ENCODE results near the gene GJD3. TPM values are rescaled to one million over a fixed set of nuclear protein-coding genes. Genes with fewer than 3 reads are reported as not detected.

GJD3 gene
- polyA plus RNA-seq, 1 experiment, result 0.56 TPM

- Histone ChIP-seq H3K36me3 (ENCODE audit: control insufficient read depth, insufficient read depth, low read length) (peaks cover 52% of the 10 kb centered on the region), H3K27me3 (ENCODE audit: control insufficient read depth, insufficient read depth, low read length) (no peaks in the 10 kb centered on the region; the same call in 1 of the 2 replicates), H3K4me3 (ENCODE audit: low read depth, low read length) (no peak overlapping the region)
- DNase-seq (ENCODE audit: low read depth), result no peak
- ChIA-PET CTCF (interaction anchor here (1.2 to 28.2 kb wide), 2 partner anchors 11 to 43 kb away, joined by 5 to 762 read pairs; partner anchors contain the start of gene RARA), POLR2A (no interaction called here)
- TF ChIP-seq CTCF (IDR thresholded peaks at IDR 0.05; ENCODE audit: insufficient read depth, low read depth, low read length), result no peak
Observed at GRCh38 chr17:40350689-40351358, 13.7 kb downstream of the GJD3 start.

- POLR2A ChIA-PET, result no interaction called here
- CTCF ChIA-PET, result interaction anchor here (1.0 to 28.2 kb wide), 2 partner anchors 42 to 43 kb away, joined by 4 to 762 read pairs; partner anchors contain the start of gene RARA
- H3K4me3 ChIP-seq (ENCODE audit: low read depth, low read length), result no peak overlapping the region
- H3K36me3 ChIP-seq (ENCODE audit: control insufficient read depth, insufficient read depth, low read length), result peaks cover 45% of the 10 kb centered on the region
- TF ChIP-seq CTCF (IDR thresholded peaks at IDR 0.05; ENCODE audit: insufficient read depth, low read depth, low read length), result no peak
- no peak for DNase-seq (ENCODE audit: low read depth)
- no peaks in the 10 kb centered on the region for H3K27me3 ChIP-seq (ENCODE audit: control insufficient read depth, insufficient read depth, low read length)
Observed at GRCh38 chr17:40349895-40350688, 14.4 kb downstream of the GJD3 start.

- TF ChIP-seq CTCF (IDR thresholded peaks at IDR 0.05; ENCODE audit: insufficient read depth, low read depth, low read length), result no peak
- no peak for DNase-seq (ENCODE audit: low read depth)
- CTCF ChIA-PET, result interaction anchor here (1.0 to 28.2 kb wide), 2 partner anchors 42 to 43 kb away, joined by 4 to 762 read pairs; partner anchors contain the start of gene RARA
- H3K27me3 ChIP-seq (ENCODE audit: control insufficient read depth, insufficient read depth, low read length), result no peaks in the 10 kb centered on the region
- POLR2A ChIA-PET, result no interaction called here
- H3K4me3 ChIP-seq (ENCODE audit: low read depth, low read length), result no peak overlapping the region
- peaks cover 41% of the 10 kb centered on the region for H3K36me3 ChIP-seq (ENCODE audit: control insufficient read depth, insufficient read depth, low read length)
Observed at GRCh38 chr17:40349477-40349894, 15.1 kb downstream of the GJD3 start.

- ChIA-PET POLR2A (no interaction called here), CTCF (interaction anchor here (1.0 to 28.2 kb wide), 2 partner anchors 41 to 44 kb away, joined by 4 to 762 read pairs; partner anchors contain the start of gene RARA)
- Histone ChIP-seq H3K36me3 (ENCODE audit: control insufficient read depth, insufficient read depth, low read length) (peaks cover 36% of the 10 kb centered on the region), H3K27me3 (ENCODE audit: control insufficient read depth, insufficient read depth, low read length) (no peaks in the 10 kb centered on the region), H3K4me3 (ENCODE audit: low read depth, low read length) (no peak overlapping the region)
- TF ChIP-seq CTCF (IDR thresholded peaks at IDR 0.05; ENCODE audit: insufficient read depth, low read depth, low read length), result no peak
- no peak for DNase-seq (ENCODE audit: low read depth)
Observed at GRCh38 chr17:40348562-40349476, 15.7 kb downstream of the GJD3 start.
